Measurements from ENCODE around the gene SEMA4A.

DNA sequence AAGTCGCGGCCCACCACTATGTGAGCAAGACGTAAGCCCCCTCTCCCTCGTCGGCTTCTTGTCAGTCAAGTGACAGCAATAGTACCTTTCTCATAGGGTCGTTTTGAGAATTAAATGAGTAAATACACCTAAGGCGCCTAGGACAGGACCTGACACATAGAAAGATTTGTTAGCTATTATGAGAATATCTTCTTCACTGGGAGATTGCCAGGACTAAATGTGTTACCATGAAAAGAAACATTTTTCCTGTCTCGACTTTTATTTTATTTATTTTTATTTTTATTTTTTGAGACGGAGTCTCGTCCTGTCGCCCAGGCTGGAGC, 60.2 kb downstream of the SEMA4A start:
- TF ChIP-seq, protein P1, sequence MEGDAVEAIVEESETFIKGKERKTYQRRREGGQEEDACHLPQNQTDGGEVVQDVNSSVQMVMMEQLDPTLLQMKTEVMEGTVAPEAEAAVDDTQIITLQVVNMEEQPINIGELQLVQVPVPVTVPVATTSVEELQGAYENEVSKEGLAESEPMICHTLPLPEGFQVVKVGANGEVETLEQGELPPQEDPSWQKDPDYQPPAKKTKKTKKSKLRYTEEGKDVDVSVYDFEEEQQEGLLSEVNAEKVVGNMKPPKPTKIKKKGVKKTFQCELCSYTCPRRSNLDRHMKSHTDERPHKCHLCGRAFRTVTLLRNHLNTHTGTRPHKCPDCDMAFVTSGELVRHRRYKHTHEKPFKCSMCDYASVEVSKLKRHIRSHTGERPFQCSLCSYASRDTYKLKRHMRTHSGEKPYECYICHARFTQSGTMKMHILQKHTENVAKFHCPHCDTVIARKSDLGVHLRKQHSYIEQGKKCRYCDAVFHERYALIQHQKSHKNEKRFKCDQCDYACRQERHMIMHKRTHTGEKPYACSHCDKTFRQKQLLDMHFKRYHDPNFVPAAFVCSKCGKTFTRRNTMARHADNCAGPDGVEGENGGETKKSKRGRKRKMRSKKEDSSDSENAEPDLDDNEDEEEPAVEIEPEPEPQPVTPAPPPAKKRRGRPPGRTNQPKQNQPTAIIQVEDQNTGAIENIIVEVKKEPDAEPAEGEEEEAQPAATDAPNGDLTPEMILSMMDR (IDR thresholded peaks at IDR 0.05): no peak
- no peak for TF ChIP-seq POLR2A (IDR thresholded peaks at IDR 0.05)

Data from uterus (tissue), 2 donors.